Stimulated activated CD8-positive, alpha-beta memory T cell treated with anti-CD3 and anti-CD28 coated beads, Interleukin-7, amount 100 ng/mL, for 48 hours (primary cell): Measurements from ENCODE around the gene PITPNC1.
A peak's percentile ranks its signal among the peaks of the same experiment; 100 is the strongest.
"Not testable (repeated sequence)": the region's sequence is repeated elsewhere in the genome, so short reads cannot be mapped to it uniquely, and the experiment has no call there.

Experiments used
- DNase-seq, 2 donors: peaks; one replicate each; pipeline ENCODE4 v3.0.0-alpha.2; 2020; ENCODE audit warnings: low read depth in 1 of 2; ENCODE audit errors: extremely low read depth in 1 of 2

PITPNC1 gene

DNA sequence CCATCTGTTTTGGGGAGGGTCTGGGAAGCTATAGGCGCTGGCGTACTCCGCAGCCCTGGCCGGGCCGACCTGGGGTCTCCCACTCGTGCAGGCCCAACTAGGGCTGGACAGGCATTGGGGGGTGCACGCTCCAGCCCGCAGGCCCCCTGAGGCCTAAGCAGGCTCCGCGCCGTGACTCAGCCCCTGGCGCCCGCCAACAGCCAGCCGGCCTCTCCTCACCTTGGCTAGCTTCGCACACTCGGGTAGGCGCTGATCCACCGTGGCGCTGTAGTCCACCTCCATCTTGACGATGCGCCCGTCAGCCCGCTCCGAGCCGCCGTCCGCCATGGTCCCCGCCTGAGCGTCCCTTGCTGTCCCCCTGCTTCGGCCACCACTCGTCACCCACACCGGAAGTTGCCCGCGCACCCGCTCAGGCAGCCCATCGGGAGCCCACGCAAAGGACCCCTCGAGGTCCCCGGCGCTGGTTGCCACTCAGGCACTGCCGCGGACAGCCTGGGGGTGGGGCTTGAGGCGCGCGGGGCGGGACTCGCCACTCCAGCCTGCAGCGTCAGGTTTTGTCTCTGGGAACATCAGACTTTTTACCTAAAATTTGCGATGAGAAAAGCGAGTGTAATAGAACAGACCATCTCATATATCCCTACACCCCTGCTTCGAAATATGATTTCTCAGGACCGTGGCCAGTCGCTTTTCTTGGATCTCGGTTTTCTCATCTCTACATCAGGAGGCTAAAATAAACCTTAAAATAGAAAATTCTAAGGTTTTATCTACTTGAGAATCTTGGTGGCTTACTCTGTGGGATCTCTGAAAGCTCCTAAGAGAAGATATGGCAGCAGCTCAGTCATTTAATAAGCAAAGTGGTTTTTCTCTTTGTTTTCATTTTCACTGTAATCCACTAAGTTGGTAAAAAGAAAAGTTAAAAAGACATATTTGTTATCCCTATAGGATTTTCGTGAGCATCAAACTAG is 10.6 kb upstream of the PITPNC1 start, which contains the start of gene PSMD12:
Gene PSMD12 (minus strand): TSS at position 385 of the 965 bp plus-strand sequence. CDS start 58 bp downstream, at position 327.
- DNase-seq: peak; percentile 87 to 90

GRCh38 chr17:67369676-67370075 is 7.4 kb upstream of the PITPNC1 start:
- DNase-seq: no peak

GRCh38 chr17:67372751-67373150 is 4.3 kb upstream of the PITPNC1 start:
- DNase-seq: no peak

GRCh38 chr17:67374329-67375053 is 2.6 kb upstream of the PITPNC1 start:
- DNase-seq: peak; percentile 72 to 82

GRCh38 chr17:67375054-67375427 is 2.0 kb upstream of the PITPNC1 start:
- DNase-seq: no peak

DNA sequence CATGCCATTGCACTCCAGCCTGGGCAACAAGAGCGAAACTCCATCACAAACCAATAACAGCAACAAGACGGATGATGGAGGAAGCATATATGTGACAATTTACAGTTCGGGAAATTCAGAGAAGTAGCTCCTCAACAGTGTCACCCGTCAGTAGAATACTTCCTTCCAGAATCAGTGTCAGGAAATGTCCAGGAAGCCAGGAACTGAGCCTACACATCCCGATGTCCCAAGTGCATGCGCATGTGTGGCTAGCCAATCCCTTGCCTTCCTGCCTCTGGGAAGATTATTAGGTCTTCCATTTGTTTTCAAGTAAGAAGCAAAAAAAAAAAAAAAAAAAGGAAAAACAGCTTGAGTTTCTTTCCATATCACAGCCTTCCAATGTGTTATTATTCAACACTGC is 1.4 kb upstream of the PITPNC1 start:
- DNase-seq: no peak

GRCh38 chr17:67376415-67376736 is 705 bp upstream of the PITPNC1 start:
- no peak for DNase-seq

GRCh38 chr17:67377488-67378453 is 690 bp downstream of the PITPNC1 start:
- peak in 1 of 2 donors; percentile 28 for DNase-seq

GRCh38 chr17:67378454-67379250 is 1.6 kb downstream of the PITPNC1 start:
- DNase-seq: peak; percentile 63 to 64

GRCh38 chr17:67379251-67379630 is 2.2 kb downstream of the PITPNC1 start:
- no peak for DNase-seq

DNA sequence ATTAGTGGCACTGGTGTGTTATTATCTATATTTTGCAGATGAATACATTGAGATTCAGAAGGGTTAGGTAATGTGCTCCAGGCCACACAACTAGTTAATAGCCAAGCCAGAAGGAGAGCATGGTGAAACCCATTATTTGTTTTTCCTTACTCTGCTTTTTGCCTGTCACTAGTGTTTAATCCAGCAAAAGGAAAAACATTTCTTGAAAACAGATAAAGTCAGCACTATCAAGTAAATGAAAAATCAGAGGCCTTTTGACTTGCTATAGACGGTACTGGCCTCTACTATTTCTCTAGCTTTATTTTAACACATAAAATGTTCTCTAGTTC is 4.8 kb downstream of the PITPNC1 start:
- DNase-seq: no peak

DNA sequence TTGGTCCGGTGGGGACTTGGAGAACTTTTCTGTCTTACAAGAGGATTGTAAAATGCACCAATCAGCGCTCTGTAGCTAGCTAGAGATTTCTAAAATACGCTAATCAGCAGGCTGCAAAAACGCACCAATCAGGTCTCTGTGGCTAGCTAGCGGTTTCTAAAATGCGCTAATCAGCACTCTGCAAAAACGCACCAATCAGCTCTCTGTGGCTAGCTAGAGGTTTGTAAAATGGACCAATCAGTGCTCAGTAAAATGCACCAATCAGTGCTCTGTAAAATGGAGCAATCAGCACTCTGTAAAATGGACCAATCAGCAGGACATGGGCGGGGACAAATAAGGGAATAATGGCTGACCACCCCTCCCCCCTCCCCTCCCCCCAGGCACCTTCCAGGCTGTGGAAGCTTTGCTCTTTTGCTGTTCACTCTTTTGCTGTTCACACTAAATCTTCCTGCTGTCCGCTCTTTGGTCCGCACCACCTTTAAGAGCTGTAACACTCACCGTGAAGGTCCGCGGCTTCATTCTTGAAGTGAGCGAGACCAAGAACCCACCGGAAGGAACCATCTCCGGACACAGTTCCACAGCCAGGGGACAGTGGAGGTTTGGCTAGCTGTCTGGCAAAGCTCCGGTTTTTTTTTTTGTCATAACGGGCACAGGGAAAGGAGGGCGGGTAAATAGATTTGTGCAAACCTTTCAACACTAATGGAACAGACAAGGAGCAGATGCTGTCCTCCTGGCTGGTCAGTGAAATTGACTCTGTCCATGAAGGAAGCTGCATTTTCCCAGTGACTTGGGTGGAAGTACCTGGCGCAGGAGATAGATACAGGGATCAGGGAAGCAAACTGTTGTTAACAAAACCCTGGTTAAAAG is 8.3 kb downstream of the PITPNC1 start:
- DNase-seq: no peak

DNA sequence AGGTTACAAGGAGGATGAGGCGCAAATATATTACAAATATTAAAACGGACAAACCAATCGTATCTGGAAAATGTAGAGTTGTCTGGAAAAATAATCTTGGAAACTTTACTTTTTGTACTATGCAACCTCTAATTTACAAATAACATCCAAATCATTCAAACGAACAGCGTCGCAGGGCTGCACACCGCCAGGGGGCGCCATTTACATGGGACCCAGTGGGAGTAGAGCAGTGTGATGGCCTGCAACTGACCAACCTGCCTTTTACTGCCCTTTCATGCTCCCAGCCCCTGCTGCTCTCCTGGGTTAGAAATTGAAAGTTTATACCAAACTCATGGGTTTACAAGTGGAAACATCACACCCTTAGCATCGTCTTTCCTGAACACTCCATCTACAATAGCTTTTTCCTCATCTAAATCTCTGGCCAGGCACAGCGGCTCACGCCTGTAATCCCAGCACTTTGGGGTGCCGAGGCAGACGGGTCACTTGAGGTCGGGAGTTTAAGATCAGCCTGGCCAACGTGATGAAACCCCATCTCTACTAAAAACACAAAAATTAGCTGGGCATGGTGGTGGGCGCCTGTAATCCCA is 10.0 kb downstream of the PITPNC1 start:
- peak in 1 of 2 donors; percentile 49 for DNase-seq

GRCh38 chr17:67388536-67388935 is 11.5 kb downstream of the PITPNC1 start:
- DNase-seq: not testable (repeated sequence)

- DNase-seq: no peak
Observed at GRCh38 chr17:67388986-67389385, 11.9 kb downstream of the PITPNC1 start.

GRCh38 chr17:67390006-67390645 is 13.0 kb downstream of the PITPNC1 start:
- no peak for DNase-seq

GRCh38 chr17:67390646-67391361 is 13.7 kb downstream of the PITPNC1 start:
- DNase-seq: peak; percentile 50 to 74

GRCh38 chr17:67392111-67392510 is 15.0 kb downstream of the PITPNC1 start:
- DNase-seq: no peak
